GM12865 (cell line): Measurements from ENCODE around the gene HRC.
A peak's percentile ranks its signal among the peaks of the same experiment; 100 is the strongest.

ENCODE experiments used
- DNase-seq: peaks from one replicate; pipeline ENCODE4 v3.0.0; 2010; ENCODE audit warnings: low read depth
- H3K4me3 ChIP-seq: 2 replicates; pipeline ENCODE4 v1.5.1; 2011; ENCODE audit warnings: mild to moderate bottlenecking, low read depth, low read length, control low read depth
- CTCF ChIP-seq: IDR thresholded peaks from 2 replicates; pipeline ENCODE4 v1.5.1; 2011; ENCODE audit warnings: low read length, control low read depth, low read depth, inconsistent platforms; ENCODE audit not compliant: insufficient read depth; ENCODE audit errors: missing control alignments

HRC gene

GRCh38 chr19:49145573-49146407 is 9.4 kb downstream of the HRC start:
- peak; percentile 71 for DNase-seq
- no peak overlapping the region for H3K4me3 ChIP-seq
- peak; percentile 86 for TF ChIP-seq CTCF

GRCh38 chr19:49142866-49143335 is 12.3 kb downstream of the HRC start:
- no peak overlapping the region for H3K4me3 ChIP-seq
- peak; percentile 56 for DNase-seq

GRCh38 chr19:49141352-49141751 is 13.8 kb downstream of the HRC start:
- no peak for TF ChIP-seq CTCF
- no peak overlapping the region for H3K4me3 ChIP-seq
- no peak for DNase-seq

More at GRCh38 chr19:49142866-49143335, 12.3 kb downstream of the HRC start:
- no peak for TF ChIP-seq CTCF

GRCh38 chr19:49140951-49141350 is 14.2 kb downstream of the HRC start:
- no peak overlapping the region for H3K4me3 ChIP-seq
- TF ChIP-seq CTCF: no peak
- no peak for DNase-seq

- no peak for DNase-seq
- no peak for TF ChIP-seq CTCF
- H3K4me3 ChIP-seq: no peak overlapping the region
Measured at GRCh38 chr19:49136771-49137171, 18.4 kb downstream of the HRC start.

- TF ChIP-seq CTCF: no peak
- no peak overlapping the region for H3K4me3 ChIP-seq
- no peak for DNase-seq
Measured at GRCh38 chr19:49135686-49136085, 19.5 kb downstream of the HRC start.
